ENCODE measurements around the gene ECSIT.

DNA sequence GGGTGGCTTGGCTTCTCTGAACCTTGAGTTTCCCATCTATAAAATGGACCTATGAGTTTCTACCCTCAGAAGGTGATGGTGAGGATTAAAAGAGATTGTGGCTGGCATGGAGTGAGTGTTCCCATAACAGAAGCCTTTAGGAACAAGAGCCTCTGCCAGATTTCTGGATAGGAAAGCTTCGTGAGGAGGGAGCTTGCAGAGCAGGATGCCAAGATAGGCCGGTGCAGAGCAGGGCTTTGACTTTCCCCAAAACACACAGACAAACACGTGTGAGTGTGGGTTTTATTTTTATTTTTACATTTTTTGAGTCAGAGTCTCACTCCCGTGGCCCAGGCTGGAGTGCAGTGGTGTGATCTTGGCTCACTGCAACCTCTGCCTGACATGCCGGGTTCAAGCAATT is 6.0 kb upstream of the ECSIT start:
- TF ChIP-seq, protein P1, sequence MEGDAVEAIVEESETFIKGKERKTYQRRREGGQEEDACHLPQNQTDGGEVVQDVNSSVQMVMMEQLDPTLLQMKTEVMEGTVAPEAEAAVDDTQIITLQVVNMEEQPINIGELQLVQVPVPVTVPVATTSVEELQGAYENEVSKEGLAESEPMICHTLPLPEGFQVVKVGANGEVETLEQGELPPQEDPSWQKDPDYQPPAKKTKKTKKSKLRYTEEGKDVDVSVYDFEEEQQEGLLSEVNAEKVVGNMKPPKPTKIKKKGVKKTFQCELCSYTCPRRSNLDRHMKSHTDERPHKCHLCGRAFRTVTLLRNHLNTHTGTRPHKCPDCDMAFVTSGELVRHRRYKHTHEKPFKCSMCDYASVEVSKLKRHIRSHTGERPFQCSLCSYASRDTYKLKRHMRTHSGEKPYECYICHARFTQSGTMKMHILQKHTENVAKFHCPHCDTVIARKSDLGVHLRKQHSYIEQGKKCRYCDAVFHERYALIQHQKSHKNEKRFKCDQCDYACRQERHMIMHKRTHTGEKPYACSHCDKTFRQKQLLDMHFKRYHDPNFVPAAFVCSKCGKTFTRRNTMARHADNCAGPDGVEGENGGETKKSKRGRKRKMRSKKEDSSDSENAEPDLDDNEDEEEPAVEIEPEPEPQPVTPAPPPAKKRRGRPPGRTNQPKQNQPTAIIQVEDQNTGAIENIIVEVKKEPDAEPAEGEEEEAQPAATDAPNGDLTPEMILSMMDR (IDR thresholded peaks at IDR 0.05; ENCODE audit: poor library complexity, severe bottlenecking), result no peak
- no peak for TF ChIP-seq EZH2 (IDR thresholded peaks at IDR 0.05; ENCODE audit: borderline replicate concordance, insufficient read depth, low read length, poor library complexity, severe bottlenecking)
- TF ChIP-seq POLR2AphosphoS5 (IDR thresholded peaks at IDR 0.05), result no peak
- TF ChIP-seq TAF1 (IDR thresholded peaks at IDR 0.05; ENCODE audit: low read depth), result no peak
- no peak for TF ChIP-seq RAD21 (conservative IDR thresholded peaks at IDR 0.05)
- TF ChIP-seq MXI1 (conservative IDR thresholded peaks at IDR 0.05; ENCODE audit: poor library complexity, severe bottlenecking), result no peak
- TF ChIP-seq, protein P2, sequence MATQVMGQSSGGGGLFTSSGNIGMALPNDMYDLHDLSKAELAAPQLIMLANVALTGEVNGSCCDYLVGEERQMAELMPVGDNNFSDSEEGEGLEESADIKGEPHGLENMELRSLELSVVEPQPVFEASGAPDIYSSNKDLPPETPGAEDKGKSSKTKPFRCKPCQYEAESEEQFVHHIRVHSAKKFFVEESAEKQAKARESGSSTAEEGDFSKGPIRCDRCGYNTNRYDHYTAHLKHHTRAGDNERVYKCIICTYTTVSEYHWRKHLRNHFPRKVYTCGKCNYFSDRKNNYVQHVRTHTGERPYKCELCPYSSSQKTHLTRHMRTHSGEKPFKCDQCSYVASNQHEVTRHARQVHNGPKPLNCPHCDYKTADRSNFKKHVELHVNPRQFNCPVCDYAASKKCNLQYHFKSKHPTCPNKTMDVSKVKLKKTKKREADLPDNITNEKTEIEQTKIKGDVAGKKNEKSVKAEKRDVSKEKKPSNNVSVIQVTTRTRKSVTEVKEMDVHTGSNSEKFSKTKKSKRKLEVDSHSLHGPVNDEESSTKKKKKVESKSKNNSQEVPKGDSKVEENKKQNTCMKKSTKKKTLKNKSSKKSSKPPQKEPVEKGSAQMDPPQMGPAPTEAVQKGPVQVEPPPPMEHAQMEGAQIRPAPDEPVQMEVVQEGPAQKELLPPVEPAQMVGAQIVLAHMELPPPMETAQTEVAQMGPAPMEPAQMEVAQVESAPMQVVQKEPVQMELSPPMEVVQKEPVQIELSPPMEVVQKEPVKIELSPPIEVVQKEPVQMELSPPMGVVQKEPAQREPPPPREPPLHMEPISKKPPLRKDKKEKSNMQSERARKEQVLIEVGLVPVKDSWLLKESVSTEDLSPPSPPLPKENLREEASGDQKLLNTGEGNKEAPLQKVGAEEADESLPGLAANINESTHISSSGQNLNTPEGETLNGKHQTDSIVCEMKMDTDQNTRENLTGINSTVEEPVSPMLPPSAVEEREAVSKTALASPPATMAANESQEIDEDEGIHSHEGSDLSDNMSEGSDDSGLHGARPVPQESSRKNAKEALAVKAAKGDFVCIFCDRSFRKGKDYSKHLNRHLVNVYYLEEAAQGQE (IDR thresholded peaks at IDR 0.05; ENCODE audit: borderline replicate concordance), result no peak

Measured in neural cell (in vitro differentiated cells).